BLaER1 treated with 17β-estradiol and CSF1 and Interleukin-3, amounts not matched to agents 10 nM and 100 nM (cell line): Measurements from ENCODE around the gene KRT78.

Experiments used
- H3K27ac ChIP-seq, 11 experiments: shearing (Covaris generic); formaldehyde crosslinking; 2 replicates each; pipeline ENCODE4 v1.8.1; 2022
- H3K27me3 ChIP-seq, 11 experiments: shearing (Covaris generic); formaldehyde crosslinking; 2 replicates each; pipeline ENCODE4 v1.8.1; 2022
- H3K36me3 ChIP-seq, 11 experiments: shearing (Covaris generic); formaldehyde crosslinking; 2 replicates each; pipeline ENCODE4 v1.8.1; 2022
- H3K4me1 ChIP-seq, 10 experiments: shearing (Covaris generic); formaldehyde crosslinking; 2 replicates each; pipeline ENCODE4 v1.8.1; 2022
- H3K4me2 ChIP-seq, 11 experiments: shearing (Covaris generic); formaldehyde crosslinking; 2 replicates each; pipeline ENCODE4 v1.8.1; 2022
- H3K4me3 ChIP-seq, 10 experiments: shearing (Covaris generic); formaldehyde crosslinking; 2 replicates each; pipeline ENCODE4 v1.8.1; 2022
- H3K9ac ChIP-seq, 11 experiments: shearing (Covaris generic); formaldehyde crosslinking; 2 replicates each; pipeline ENCODE4 v1.8.1; 2022
- H3K9me3 ChIP-seq, 11 experiments: shearing (Covaris generic); formaldehyde crosslinking; replicated peaks in 1 of 11; 2 replicates each; pipeline ENCODE4 v1.8.1; 2022
- H4K20me1 ChIP-seq, 11 experiments: shearing (Covaris generic); formaldehyde crosslinking; 2 replicates each; pipeline ENCODE4 v1.8.1; 2022
- Cebpa-rat ChIP-seq, 11 experiments: shearing (Covaris generic); IDR thresholded peaks; 2 replicates each; pipeline ENCODE4 v1.8.1; 2022

KRT78 gene

GRCh38 chr12:52790427-52791270 is 58.1 kb downstream of the KRT78 start:
- H4K20me1 ChIP-seq, result no peaks in the 10 kb centered on the region
- H3K36me3 ChIP-seq, result no peaks in the 10 kb centered on the region
- no peak overlapping the region for H3K4me2 ChIP-seq
- peaks cover 0 to 10% (median 0%) of the 10 kb centered on the region in 10 experiments; a peak in 6 of 20 replicates for H3K4me1 ChIP-seq
- H3K27ac ChIP-seq, result no peak overlapping the region
- no peaks in the 10 kb centered on the region for H3K27me3 ChIP-seq
- H3K9ac ChIP-seq, result no peak overlapping the region
- H3K4me3 ChIP-seq, result no peak overlapping the region
- no peak for TF ChIP-seq Cebpa-rat (IDR thresholded peaks at IDR 0.05)
- no peaks in the 10 kb centered on the region for H3K9me3 ChIP-seq

GRCh38 chr12:52789637-52790426 is 59.0 kb downstream of the KRT78 start:
- no peak overlapping the region for H3K4me2 ChIP-seq
- H3K4me3 ChIP-seq, result no peak overlapping the region
- peaks cover 0 to 10% (median 0%) of the 10 kb centered on the region in 10 experiments; a peak in 6 of 20 replicates for H3K4me1 ChIP-seq
- H3K27me3 ChIP-seq, result no peaks in the 10 kb centered on the region
- H3K36me3 ChIP-seq, result no peaks in the 10 kb centered on the region
- H3K9me3 ChIP-seq, result no peaks in the 10 kb centered on the region
- H4K20me1 ChIP-seq, result no peaks in the 10 kb centered on the region
- TF ChIP-seq Cebpa-rat (IDR thresholded peaks at IDR 0.05), result no peak
- H3K9ac ChIP-seq, result no peak overlapping the region
- H3K27ac ChIP-seq, result no peak overlapping the region

- no peaks in the 10 kb centered on the region for H3K36me3 ChIP-seq
- no peak overlapping the region for H3K9ac ChIP-seq
- TF ChIP-seq Cebpa-rat (IDR thresholded peaks at IDR 0.05), result no peak
- no peak overlapping the region for H3K4me2 ChIP-seq
- H4K20me1 ChIP-seq, result no peaks in the 10 kb centered on the region
- peaks cover 0 to 3% (median 0%) of the 10 kb centered on the region in 10 experiments; a peak in 4 of 20 replicates for H3K4me1 ChIP-seq
- no peaks in the 10 kb centered on the region for H3K9me3 ChIP-seq
- no peak overlapping the region for H3K27ac ChIP-seq
- H3K27me3 ChIP-seq, result no peaks in the 10 kb centered on the region
- H3K4me3 ChIP-seq, result no peak overlapping the region
Measured at GRCh38 chr12:52788876-52789636, 59.7 kb downstream of the KRT78 start.

- H3K4me2 ChIP-seq, result 0 out of 22 replicates have a peak overlapping the region, but pooled peaks of 1 of the 11 experiments have one; percentile 11
- peaks cover 0 to 3% (median 0%) of the 10 kb centered on the region in 10 experiments; a peak in 1 of 20 replicates for H3K4me1 ChIP-seq
- no peak overlapping the region for H3K27ac ChIP-seq
- H3K9ac ChIP-seq, result no peak overlapping the region
- H4K20me1 ChIP-seq, result no peaks in the 10 kb centered on the region
- H3K4me3 ChIP-seq, result no peak overlapping the region
- H3K27me3 ChIP-seq, result no peaks in the 10 kb centered on the region
- TF ChIP-seq Cebpa-rat (IDR thresholded peaks at IDR 0.05), result no peak
- no peaks in the 10 kb centered on the region for H3K36me3 ChIP-seq
- no peaks in the 10 kb centered on the region for H3K9me3 ChIP-seq
Measured at GRCh38 chr12:52788192-52788875, 60.5 kb downstream of the KRT78 start.
